OCI-LY1 (cell line): ENCODE data around the gene AXDND1.
"Not testable (repeated sequence)": the region's sequence is repeated elsewhere in the genome, so short reads cannot be mapped to it uniquely, and the experiment has no call there.

Source experiments
- CTCF ChIP-seq: fragments of 200-600 bp; sonication (generic), shearing (Covaris generic); IDR thresholded peaks from 2 replicates; pipeline ENCODE4 v1.5.1; 2017; ENCODE audit warnings: mild to moderate bottlenecking, antibody characterized with exemption, low read length, moderate library complexity, mixed read lengths
- EZH2 ChIP-seq: fragments of 200-600 bp; sonication (generic), shearing (Covaris generic); IDR thresholded peaks from 2 replicates; pipeline ENCODE4 v1.8.0; 2017; ENCODE audit warnings: borderline replicate concordance, mixed run types, mild to moderate bottlenecking, antibody characterized with exemption, low read length, moderate library complexity, mixed read lengths

GRCh38 chr1:179439646-179440045 lies 73.9 kb downstream of the AXDND1 start:
- not testable (repeated sequence) for TF ChIP-seq CTCF, EZH2
